GM23338 (cell line): ENCODE data around the gene BNC2.

Source experiments
- EZH2 ChIP-seq: fragments of 200-600 bp; sonication (generic); IDR thresholded peaks from one replicate; pipeline ENCODE4 v1.8.0; 2017; ENCODE audit warnings: antibody characterized with exemption, mild to moderate bottlenecking, low read depth; ENCODE audit not compliant: unreplicated experiment
- EZH2phosphoT487 ChIP-seq: fragments of 200-600 bp; sonication (generic); IDR thresholded peaks from one replicate; pipeline ENCODE4 v1.8.1; 2018; ENCODE audit warnings: antibody characterized with exemption; ENCODE audit not compliant: unreplicated experiment
- POLR2AphosphoS5 ChIP-seq: IDR thresholded peaks from 2 replicates; pipeline ENCODE4 v1.6.1; 2016; ENCODE audit warnings: antibody characterized with exemption, low read depth
- TF ChIP-seq, protein P1 (sequence below), 2 experiments: fragments of 200-600 bp in 1 of 2; sonication (generic) in 1 of 2; conservative IDR thresholded peaks; 2 replicates each; pipeline versions ENCODE4 v1.5.1 to v1.6.1; 2016 to 2017; ENCODE audit warnings: antibody characterized with exemption in 2 of 2, low read depth in 2 of 2, mild to moderate bottlenecking in 2 of 2, moderate library complexity in 1 of 2
- TF ChIP-seq, protein P2 (sequence below): IDR thresholded peaks from one replicate; pipeline ENCODE4 v1.6.1; 2018; ENCODE audit warnings: antibody characterized with exemption; ENCODE audit not compliant: unreplicated experiment

- TF ChIP-seq, protein P1, sequence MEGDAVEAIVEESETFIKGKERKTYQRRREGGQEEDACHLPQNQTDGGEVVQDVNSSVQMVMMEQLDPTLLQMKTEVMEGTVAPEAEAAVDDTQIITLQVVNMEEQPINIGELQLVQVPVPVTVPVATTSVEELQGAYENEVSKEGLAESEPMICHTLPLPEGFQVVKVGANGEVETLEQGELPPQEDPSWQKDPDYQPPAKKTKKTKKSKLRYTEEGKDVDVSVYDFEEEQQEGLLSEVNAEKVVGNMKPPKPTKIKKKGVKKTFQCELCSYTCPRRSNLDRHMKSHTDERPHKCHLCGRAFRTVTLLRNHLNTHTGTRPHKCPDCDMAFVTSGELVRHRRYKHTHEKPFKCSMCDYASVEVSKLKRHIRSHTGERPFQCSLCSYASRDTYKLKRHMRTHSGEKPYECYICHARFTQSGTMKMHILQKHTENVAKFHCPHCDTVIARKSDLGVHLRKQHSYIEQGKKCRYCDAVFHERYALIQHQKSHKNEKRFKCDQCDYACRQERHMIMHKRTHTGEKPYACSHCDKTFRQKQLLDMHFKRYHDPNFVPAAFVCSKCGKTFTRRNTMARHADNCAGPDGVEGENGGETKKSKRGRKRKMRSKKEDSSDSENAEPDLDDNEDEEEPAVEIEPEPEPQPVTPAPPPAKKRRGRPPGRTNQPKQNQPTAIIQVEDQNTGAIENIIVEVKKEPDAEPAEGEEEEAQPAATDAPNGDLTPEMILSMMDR (conservative IDR thresholded peaks at IDR 0.05; ENCODE audit: low read depth in 2 of 2): no peak
- TF ChIP-seq EZH2 (no peak), POLR2AphosphoS5 (no peak), EZH2phosphoT487 (no peak)
- TF ChIP-seq, protein P2, sequence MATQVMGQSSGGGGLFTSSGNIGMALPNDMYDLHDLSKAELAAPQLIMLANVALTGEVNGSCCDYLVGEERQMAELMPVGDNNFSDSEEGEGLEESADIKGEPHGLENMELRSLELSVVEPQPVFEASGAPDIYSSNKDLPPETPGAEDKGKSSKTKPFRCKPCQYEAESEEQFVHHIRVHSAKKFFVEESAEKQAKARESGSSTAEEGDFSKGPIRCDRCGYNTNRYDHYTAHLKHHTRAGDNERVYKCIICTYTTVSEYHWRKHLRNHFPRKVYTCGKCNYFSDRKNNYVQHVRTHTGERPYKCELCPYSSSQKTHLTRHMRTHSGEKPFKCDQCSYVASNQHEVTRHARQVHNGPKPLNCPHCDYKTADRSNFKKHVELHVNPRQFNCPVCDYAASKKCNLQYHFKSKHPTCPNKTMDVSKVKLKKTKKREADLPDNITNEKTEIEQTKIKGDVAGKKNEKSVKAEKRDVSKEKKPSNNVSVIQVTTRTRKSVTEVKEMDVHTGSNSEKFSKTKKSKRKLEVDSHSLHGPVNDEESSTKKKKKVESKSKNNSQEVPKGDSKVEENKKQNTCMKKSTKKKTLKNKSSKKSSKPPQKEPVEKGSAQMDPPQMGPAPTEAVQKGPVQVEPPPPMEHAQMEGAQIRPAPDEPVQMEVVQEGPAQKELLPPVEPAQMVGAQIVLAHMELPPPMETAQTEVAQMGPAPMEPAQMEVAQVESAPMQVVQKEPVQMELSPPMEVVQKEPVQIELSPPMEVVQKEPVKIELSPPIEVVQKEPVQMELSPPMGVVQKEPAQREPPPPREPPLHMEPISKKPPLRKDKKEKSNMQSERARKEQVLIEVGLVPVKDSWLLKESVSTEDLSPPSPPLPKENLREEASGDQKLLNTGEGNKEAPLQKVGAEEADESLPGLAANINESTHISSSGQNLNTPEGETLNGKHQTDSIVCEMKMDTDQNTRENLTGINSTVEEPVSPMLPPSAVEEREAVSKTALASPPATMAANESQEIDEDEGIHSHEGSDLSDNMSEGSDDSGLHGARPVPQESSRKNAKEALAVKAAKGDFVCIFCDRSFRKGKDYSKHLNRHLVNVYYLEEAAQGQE: no peak
Observed at GRCh38 chr9:16461137-16461840, 409.2 kb downstream of the BNC2 start.
